ENCODE measurements around the gene DAPP1. TPM values are rescaled to one million over a fixed set of nuclear protein-coding genes. Genes with fewer than 3 reads are reported as not detected.

Gene DAPP1
- total and polyA plus RNA-seq, 2 of the 8 experiments (the other 6 are each of a cell fraction or from before 2014, with no cell fraction given), result not detected

DNA sequence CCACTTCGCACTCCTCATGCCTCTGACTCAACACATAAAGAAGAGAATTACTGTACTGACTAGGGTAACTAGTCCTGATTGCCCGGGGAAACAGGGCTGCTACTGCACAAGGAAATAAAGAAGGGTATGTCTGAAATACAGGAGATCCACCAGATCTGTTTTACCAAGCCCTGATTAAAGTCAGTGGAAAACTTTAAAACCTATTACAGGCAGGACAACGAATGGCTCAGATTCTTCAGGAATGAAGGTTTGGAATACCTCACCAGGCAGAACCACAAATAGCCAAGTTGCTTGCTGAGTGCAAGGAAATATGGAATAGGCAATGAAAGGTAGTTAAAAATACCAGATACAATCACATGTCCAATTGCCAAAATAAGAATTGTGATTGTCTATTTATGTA lies 60.3 kb downstream of the DAPP1 start:
- H2BK120ac ChIP-seq (replicated peaks; ENCODE audit: low read depth, low read length), result no peak overlapping the region
- no peak overlapping the region for H3K18ac ChIP-seq (ENCODE audit: extremely low read depth, low read length)
- H2BK12ac ChIP-seq (ENCODE audit: low read depth, low read length), result no peak overlapping the region
- H2AK5ac ChIP-seq (ENCODE audit: low read depth, low read length), result no peak overlapping the region
- no peaks in the 10 kb centered on the region for H3K9me3 ChIP-seq (ENCODE audit: insufficient read depth in 2 of 2, low read depth in 1 of 2, low read length in 1 of 2)
- CTCF ChIA-PET (ENCODE audit: partially characterized antibody), result interaction anchor here (1.0 kb wide), 1 partner anchor 66 kb away, joined by 3 read pairs; no protein-coding TSS in a partner anchor
- H3K27me3 ChIP-seq (replicated peaks in 1 of 4; ENCODE audit: control insufficient read depth in 3 of 4, extremely low read depth in 1 of 4, insufficient read depth in 3 of 4, low read length in 3 of 4), result no peaks in the 10 kb centered on the region
- no peak overlapping the region for H3K4me3 ChIP-seq (ENCODE audit: extremely low read depth in 1 of 4, insufficient read depth in 2 of 4, low read depth in 3 of 4, low read length in 4 of 4)
- WGBS, 2 experiments (ENCODE audit: extremely low coverage in 1 of 2, insufficient coverage in 1 of 2, insufficient read length in 1 of 2, insufficient replicate concordance in 2 of 2, low coverage in 1 of 2, low lambda C conversion rate in 2 of 2, missing lambda C conversion rate in 1 of 2), result 86% methylated on average over 3 of the region's 3 CpGs; no CpG with 5 or more reads in 1 of the 2 experiments
- H3K79me2 ChIP-seq (ENCODE audit: control insufficient read depth in 1 of 2, insufficient read depth in 2 of 2, low read length in 2 of 2), result no peaks in the 10 kb centered on the region
- no peak overlapping the region for H3K23ac ChIP-seq (ENCODE audit: insufficient read length)
- FAIRE-seq, result no peak
- H2BK20ac ChIP-seq (ENCODE audit: low read length), result no peak overlapping the region
- H3K36me3 ChIP-seq (ENCODE audit: control insufficient read depth in 2 of 4, insufficient read depth in 4 of 4, low read length in 3 of 4), result peaks cover 0 to 15% (median 6%) of the 10 kb centered on the region in 4 experiments; a peak in 4 of 8 replicates
- no peak overlapping the region for H2AFZ ChIP-seq (ENCODE audit: low read length)
- H3K14ac ChIP-seq (ENCODE audit: insufficient read length), result no peak overlapping the region
- H3K9ac ChIP-seq (replicated peaks in 1 of 4; ENCODE audit: extremely low read depth in 1 of 4, low read depth in 3 of 4, low read length in 3 of 4), result no peak overlapping the region
- no peak for DNase-seq (ENCODE audit: low read depth in 1 of 2, low spot score in 2 of 2)
- H2BK5ac ChIP-seq (ENCODE audit: low read depth, low read length), result no peak overlapping the region
- no peak overlapping the region for H3K27ac ChIP-seq (ENCODE audit: low read depth, low read length)
- H4K8ac ChIP-seq (ENCODE audit: extremely low read depth, insufficient read depth, low read length), result no peak overlapping the region
- H3K23me2 ChIP-seq (ENCODE audit: low read depth, low read length), result no peaks in the 10 kb centered on the region
- H4K20me1 ChIP-seq (replicated peaks in 1 of 2; ENCODE audit: control insufficient read depth in 1 of 2, insufficient read depth in 2 of 2, low read length in 2 of 2), result no peaks in the 10 kb centered on the region
- H3K4ac ChIP-seq (replicated peaks; ENCODE audit: insufficient read length, low read depth, low read length), result no peak overlapping the region
- no peaks in the 10 kb centered on the region for H3K79me1 ChIP-seq (ENCODE audit: low read depth, low read length)
- H3K4me2 ChIP-seq (ENCODE audit: insufficient read depth in 1 of 2, low read depth in 2 of 2, low read length in 2 of 2), result no peak overlapping the region
- no peak overlapping the region for H4K91ac ChIP-seq (replicated peaks; ENCODE audit: insufficient read length, low read length)
- H2BK15ac ChIP-seq (ENCODE audit: low read length), result no peak overlapping the region
- H4K5ac ChIP-seq (ENCODE audit: insufficient read length, low read depth, low read length), result no peak overlapping the region
- POLR2A ChIA-PET (ENCODE audit: partially characterized antibody), result no interaction called here
- no peak overlapping the region for H3K56ac ChIP-seq (replicated peaks; ENCODE audit: insufficient read length, low read depth, low read length)
- H3K4me1 ChIP-seq (replicated peaks in 1 of 4; ENCODE audit: control insufficient read depth in 3 of 4, insufficient read depth in 4 of 4, low read length in 3 of 4), result no peaks in the 10 kb centered on the region
- TF ChIP-seq EGR1 (IDR thresholded peaks at IDR 0.05; ENCODE audit: borderline replicate concordance, low read depth, low read length) (no peak), NRF1 (IDR thresholded peaks at IDR 0.05; ENCODE audit: low read depth, low read length) (no peak), CBX8 (IDR thresholded peaks at IDR 0.05; ENCODE audit: borderline replicate concordance, low read depth, low read length) (no peak), FOSL1 (IDR thresholded peaks at IDR 0.05; ENCODE audit: insufficient read depth, low read depth, low read length) (no peak), JUN (IDR thresholded peaks at IDR 0.05; ENCODE audit: low read depth, low read length) (no peak), SUZ12 (IDR thresholded peaks at IDR 0.05; ENCODE audit: low read length) (no peak), TBP (IDR thresholded peaks at IDR 0.05; ENCODE audit: low read depth, low read length) (no peak), SIN3A (conservative IDR thresholded peaks at IDR 0.05 in 1 of 2, IDR thresholded peaks at IDR 0.05 in 1 of 2; ENCODE audit: low read depth in 1 of 2, low read length in 2 of 2) (no peak), KDM1A (IDR thresholded peaks at IDR 0.05; ENCODE audit: borderline replicate concordance, low read length) (no peak), POU5F1 (IDR thresholded peaks at IDR 0.05; ENCODE audit: low read depth, low read length) (no peak), SP2 (IDR thresholded peaks at IDR 0.05; ENCODE audit: low read length) (no peak), USF2 (IDR thresholded peaks at IDR 0.05; ENCODE audit: low read length) (no peak), PHF8 (conservative IDR thresholded peaks at IDR 0.05; ENCODE audit: low read depth, low read length) (no peak), TCF12 (IDR thresholded peaks at IDR 0.05; ENCODE audit: low read depth, low read length) (no peak)

All from H1 (cell line).